ENCODE results near the gene AGL. TPM values are rescaled to one million over a fixed set of nuclear protein-coding genes. Genes with fewer than 3 reads are reported as not detected.

AGL gene
- total RNA-seq, 1 donor from 2014 or later: 21.8 TPM

DNA sequence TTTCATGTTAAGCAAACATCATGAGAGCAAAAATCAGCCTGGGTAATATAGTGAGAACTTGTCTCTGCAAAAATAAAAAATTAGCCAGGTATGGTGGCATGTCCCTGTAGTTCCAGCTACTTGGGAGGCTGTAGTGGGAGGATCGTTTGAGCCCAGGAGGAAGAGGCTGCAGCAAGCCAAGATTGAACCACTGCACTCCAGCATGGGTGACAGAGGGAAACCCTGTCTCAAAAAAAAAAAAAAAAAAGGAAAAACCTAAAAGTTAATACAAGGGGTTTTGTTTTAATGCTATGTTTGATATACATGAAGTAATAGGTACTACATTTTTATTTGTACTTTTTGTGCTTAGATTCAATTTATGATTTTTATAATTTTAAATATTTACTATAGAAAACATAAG lies 92.6 kb downstream of the AGL start:
- H3K27me3 Mint-ChIP-seq: peaks cover 2% of the 10 kb centered on the region
- no peak for DNase-seq
- TF ChIP-seq, protein P1, sequence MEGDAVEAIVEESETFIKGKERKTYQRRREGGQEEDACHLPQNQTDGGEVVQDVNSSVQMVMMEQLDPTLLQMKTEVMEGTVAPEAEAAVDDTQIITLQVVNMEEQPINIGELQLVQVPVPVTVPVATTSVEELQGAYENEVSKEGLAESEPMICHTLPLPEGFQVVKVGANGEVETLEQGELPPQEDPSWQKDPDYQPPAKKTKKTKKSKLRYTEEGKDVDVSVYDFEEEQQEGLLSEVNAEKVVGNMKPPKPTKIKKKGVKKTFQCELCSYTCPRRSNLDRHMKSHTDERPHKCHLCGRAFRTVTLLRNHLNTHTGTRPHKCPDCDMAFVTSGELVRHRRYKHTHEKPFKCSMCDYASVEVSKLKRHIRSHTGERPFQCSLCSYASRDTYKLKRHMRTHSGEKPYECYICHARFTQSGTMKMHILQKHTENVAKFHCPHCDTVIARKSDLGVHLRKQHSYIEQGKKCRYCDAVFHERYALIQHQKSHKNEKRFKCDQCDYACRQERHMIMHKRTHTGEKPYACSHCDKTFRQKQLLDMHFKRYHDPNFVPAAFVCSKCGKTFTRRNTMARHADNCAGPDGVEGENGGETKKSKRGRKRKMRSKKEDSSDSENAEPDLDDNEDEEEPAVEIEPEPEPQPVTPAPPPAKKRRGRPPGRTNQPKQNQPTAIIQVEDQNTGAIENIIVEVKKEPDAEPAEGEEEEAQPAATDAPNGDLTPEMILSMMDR (IDR thresholded peaks at IDR 0.05): no peak
- no peaks in the 10 kb centered on the region for H3K36me3 Mint-ChIP-seq (ENCODE audit: low read depth)
- H3K9me3 Mint-ChIP-seq: no peaks in the 10 kb centered on the region
- ChIA-PET CTCF (no interaction called here), POLR2A (no interaction called here)
- H3K4me3 Mint-ChIP-seq: no peak overlapping the region
- H3K4me1 Mint-ChIP-seq: no peaks in the 10 kb centered on the region
- no peak for ATAC-seq (ENCODE audit: low read depth)
- intact Hi-C loops (cut with micrococcal nuclease): no loop called here
- H3K27ac Mint-ChIP-seq: no peak overlapping the region

DNA sequence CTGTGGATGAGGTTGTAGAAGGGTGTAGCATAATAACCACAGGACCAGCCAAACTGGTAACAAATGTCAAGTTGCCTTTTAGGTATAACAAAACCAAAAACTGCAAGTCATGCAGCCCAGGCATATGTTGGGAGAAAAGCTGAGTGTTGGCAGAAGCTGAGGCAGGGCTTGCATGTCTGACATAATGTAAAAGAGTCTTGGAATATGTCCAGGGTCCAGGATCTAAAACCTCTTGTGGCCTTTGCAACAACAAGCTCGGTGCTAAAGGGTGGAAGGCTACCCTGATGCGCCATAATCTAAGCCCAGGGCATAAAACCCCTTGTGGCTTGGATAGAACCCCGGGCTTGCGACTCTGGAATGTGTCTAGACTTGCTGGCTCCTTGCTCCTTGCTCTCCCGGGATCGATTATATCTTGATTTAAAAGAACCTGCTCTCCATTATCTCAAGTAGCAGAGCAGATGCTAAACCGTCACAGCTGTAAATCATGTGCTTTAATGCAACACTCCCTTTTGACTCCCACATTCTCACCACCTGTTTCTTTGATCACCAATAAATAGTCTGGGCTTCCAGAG lies 93.1 kb downstream of the AGL start:
- Mint-ChIP-seq H3K36me3 (ENCODE audit: low read depth) (no peaks in the 10 kb centered on the region), H3K4me1 (no peaks in the 10 kb centered on the region)

DNA sequence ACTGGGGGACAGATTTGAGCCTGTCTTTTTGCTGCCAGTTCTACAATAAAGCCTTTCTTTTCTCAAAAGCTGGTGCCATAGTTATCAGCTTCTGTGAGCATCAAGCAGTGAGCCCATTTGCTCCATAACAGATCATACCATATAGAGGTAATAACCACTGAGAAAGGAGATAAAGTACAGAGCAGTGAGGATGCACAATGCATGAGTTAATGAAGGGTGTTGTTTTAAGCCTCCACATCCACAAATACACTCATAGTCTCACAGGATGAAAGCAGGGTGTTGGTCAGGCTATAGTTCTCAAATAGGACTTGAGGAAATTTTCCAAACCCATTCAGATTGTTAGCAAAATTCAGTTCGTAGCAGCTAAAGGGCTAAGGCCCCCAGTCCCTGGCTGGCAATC lies 94.0 kb downstream of the AGL start:
- no peaks in the 10 kb centered on the region for H3K4me1 Mint-ChIP-seq
- ATAC-seq (ENCODE audit: low read depth) (no peak), DNase-seq (no peak)
- ChIA-PET CTCF (no interaction called here), POLR2A (no interaction called here)
- peaks cover 2% of the 10 kb centered on the region for H3K27me3 Mint-ChIP-seq
- no peaks in the 10 kb centered on the region for H3K9me3 Mint-ChIP-seq
- TF ChIP-seq, protein P1 (IDR thresholded peaks at IDR 0.05): no peak
- no peaks in the 10 kb centered on the region for H3K36me3 Mint-ChIP-seq (ENCODE audit: low read depth)
- H3K4me3 Mint-ChIP-seq: no peak overlapping the region
- H3K27ac Mint-ChIP-seq: no peak overlapping the region
- intact Hi-C loops (cut with micrococcal nuclease): no loop called here

More for the DNA sequence above, 93.1 kb downstream of the AGL start:
- CTCF ChIA-PET: no interaction called here
- intact Hi-C loops (cut with micrococcal nuclease): no loop called here
- peaks cover 2% of the 10 kb centered on the region for H3K27me3 Mint-ChIP-seq
- no peak for DNase-seq
- TF ChIP-seq, protein P1 (IDR thresholded peaks at IDR 0.05): no peak
- no peaks in the 10 kb centered on the region for H3K9me3 Mint-ChIP-seq
- no peak for ATAC-seq (ENCODE audit: low read depth)
- H3K4me3 Mint-ChIP-seq: no peak overlapping the region
- POLR2A ChIA-PET: no interaction called here
- H3K27ac Mint-ChIP-seq: no peak overlapping the region

DNA sequence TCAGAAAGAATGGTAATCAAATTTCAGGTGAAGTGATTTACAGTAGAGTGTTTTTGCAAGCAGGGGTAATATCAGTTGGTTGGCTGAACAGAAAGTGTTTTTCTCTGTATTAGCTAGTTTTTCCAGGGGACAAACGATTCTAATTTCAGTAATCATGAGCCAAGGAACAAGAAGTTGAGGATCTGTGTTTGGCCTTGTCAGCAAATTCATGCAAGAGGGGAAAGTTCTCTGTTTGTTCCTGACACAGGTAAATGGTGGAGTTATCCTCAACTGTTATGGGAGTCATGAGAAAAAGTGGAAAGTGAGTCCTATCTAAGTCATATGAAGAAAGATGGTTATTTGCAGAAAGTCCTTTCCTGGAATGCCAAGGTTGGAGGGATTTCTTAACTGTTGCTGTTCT lies 95.0 kb downstream of the AGL start:
- Mint-ChIP-seq H3K27me3 (peaks cover 2% of the 10 kb centered on the region), H3K4me1 (no peaks in the 10 kb centered on the region), H3K27ac (no peak overlapping the region), H3K4me3 (no peak overlapping the region), H3K36me3 (ENCODE audit: low read depth) (no peaks in the 10 kb centered on the region), H3K9me3 (no peaks in the 10 kb centered on the region)
- DNase-seq (no peak), ATAC-seq (ENCODE audit: low read depth) (no peak)
- ChIA-PET CTCF (no interaction called here), POLR2A (no interaction called here)
- TF ChIP-seq, protein P1 (IDR thresholded peaks at IDR 0.05): no peak
- intact Hi-C loops (cut with micrococcal nuclease): no loop called here

DNA sequence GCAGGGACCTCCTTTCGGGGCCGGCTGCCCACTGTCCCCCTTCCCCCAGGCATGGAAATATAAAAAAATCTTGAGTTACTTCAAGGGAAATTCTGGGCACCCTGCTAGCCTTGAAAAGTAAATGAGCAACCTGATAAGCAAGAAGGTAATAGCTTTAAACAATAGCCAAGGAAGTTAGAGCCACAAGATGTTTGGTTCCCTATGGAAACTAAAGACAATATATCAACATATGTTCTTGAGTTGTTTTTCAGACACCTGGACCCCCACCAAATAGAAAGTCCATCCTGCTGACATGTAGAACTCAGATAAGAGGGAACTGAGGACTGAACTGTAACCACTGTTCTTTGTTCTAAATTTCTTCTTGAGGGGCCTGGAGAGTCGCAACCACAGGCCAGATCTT lies 100.3 kb downstream of the AGL start:
- H3K4me3 Mint-ChIP-seq: no peak overlapping the region
- no peaks in the 10 kb centered on the region for H3K9me3 Mint-ChIP-seq
- DNase-seq (no peak), ATAC-seq (ENCODE audit: low read depth) (no peak)
- no peaks in the 10 kb centered on the region for H3K36me3 Mint-ChIP-seq (ENCODE audit: low read depth)
- intact Hi-C loops (cut with micrococcal nuclease): no loop called here
- no peaks in the 10 kb centered on the region for H3K27me3 Mint-ChIP-seq
- ChIA-PET CTCF (no interaction called here), POLR2A (no interaction called here)
- TF ChIP-seq, protein P1 (IDR thresholded peaks at IDR 0.05): no peak
- H3K27ac Mint-ChIP-seq: no peak overlapping the region
- no peaks in the 10 kb centered on the region for H3K4me1 Mint-ChIP-seq

Data from activated B cell treated with CpG ODN at 0.5 μM for 24 hours (primary cell).